Measurements from ENCODE around the gene PLD1. TPM values are rescaled to one million over a fixed set of nuclear protein-coding genes. Genes with fewer than 3 reads are reported as not detected.

Gene PLD1
- total and polyA plus RNA-seq, 10 of the 15 experiments (the other 5 are each of a cell fraction or from before 2014, with no cell fraction given) = 2.9 to 108 (median 3.6) TPM

- TF ChIP-seq SUZ12 (IDR thresholded peaks at IDR 0.05; ENCODE audit: unreplicated experiment) = no peak
- TF ChIP-seq WRNIP1 (IDR thresholded peaks at IDR 0.05; ENCODE audit: borderline replicate concordance, low read depth, low read length) = no peak
- TF ChIP-seq ZBTB4 (CRISPR knock-in tag; IDR thresholded peaks at IDR 0.05) = no peak
- TF ChIP-seq ZNF384 (IDR thresholded peaks at IDR 0.05; ENCODE audit: borderline replicate concordance, low read depth, low read length) = no peak
- TF ChIP-seq EED (IDR thresholded peaks at IDR 0.05; ENCODE audit: low read depth) = no peak
- no peak for TF ChIP-seq BCLAF1 (IDR thresholded peaks at IDR 0.05)
- TF ChIP-seq, protein P1, sequence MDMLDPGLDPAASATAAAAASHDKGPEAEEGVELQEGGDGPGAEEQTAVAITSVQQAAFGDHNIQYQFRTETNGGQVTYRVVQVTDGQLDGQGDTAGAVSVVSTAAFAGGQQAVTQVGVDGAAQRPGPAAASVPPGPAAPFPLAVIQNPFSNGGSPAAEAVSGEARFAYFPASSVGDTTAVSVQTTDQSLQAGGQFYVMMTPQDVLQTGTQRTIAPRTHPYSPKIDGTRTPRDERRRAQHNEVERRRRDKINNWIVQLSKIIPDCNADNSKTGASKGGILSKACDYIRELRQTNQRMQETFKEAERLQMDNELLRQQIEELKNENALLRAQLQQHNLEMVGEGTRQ (IDR thresholded peaks at IDR 0.05; ENCODE audit: borderline replicate concordance, low read depth, low read length) = no peak
- TF ChIP-seq HDGF (IDR thresholded peaks at IDR 0.05) = no peak
- no peak for TF ChIP-seq ASH2L (IDR thresholded peaks at IDR 0.05; ENCODE audit: borderline replicate concordance, low read depth)
- no peak for TF ChIP-seq GABPA (IDR thresholded peaks at IDR 0.05; ENCODE audit: low read depth)
These were observed 20.2 kb upstream of the PLD1 start (continued) for GRCh38 chr3:171830518-171830875.

All from GM12878 (cell line).